ENCODE measurements around the gene AMMECR1L.
"Not testable (repeated sequence)": the region's sequence is repeated elsewhere in the genome, so short reads cannot be mapped to it uniquely, and the experiment has no call there.

DNA sequence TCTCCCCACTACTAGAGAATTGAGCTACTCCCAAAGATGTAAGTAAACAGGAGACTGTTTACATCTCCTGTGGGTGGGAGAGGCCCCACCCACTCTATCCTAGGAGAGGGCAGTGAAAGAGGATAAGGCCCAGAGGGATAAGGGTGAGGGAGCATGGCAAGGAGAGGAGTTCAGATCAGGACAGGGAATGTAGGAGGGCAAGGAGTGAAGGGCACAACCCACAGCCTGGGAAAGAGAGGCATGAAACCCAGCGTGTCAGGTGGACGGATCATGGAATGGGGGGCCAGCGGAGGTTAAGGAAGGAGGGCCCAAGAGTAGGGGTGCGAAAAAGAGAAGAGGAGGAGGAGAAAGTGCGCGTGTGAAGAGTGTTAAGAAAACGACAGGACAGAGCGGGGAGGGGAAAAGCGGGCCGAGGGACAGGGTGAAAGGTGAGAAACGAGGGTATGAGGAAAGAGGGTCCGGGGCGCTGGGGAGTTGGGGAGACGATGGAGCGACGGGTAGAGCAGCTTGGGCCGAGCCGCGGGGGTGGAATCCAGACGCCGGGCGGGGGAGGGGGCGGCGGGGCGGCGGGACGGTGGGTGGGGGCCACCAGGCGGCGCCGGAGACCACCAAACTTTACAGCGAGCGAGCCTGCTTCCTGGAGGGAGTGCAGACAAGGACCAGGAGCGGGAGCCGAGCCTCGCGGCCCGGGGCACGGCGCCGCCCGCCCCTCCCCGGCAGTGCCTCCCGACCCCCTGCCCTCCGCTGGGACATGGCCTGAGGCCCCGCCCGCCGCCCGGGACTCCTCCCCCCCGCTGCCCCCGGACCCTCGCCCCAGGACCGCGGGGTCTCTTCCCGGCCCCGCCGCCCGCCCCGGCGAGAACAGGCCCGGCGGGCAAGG lies 655 bp downstream of the AMMECR1L start:
- not testable (repeated sequence) for TF ChIP-seq POLR2A (IDR thresholded peaks at IDR 0.05; ENCODE audit: low read depth, low read length); POLR2AphosphoS5 (IDR thresholded peaks at IDR 0.05; ENCODE audit: low read depth, low read length); TAF1 (IDR thresholded peaks at IDR 0.05; ENCODE audit: borderline replicate concordance, low read depth, low read length)
